HEK293 (cell line): ENCODE data around the gene ARFRP1.

Experiments used
- CTCF ChIA-PET: fragments of 350-600 bp; formaldehyde crosslinking; extraction: SDS; loops from one replicate; lab custom pipeline; 2021; ENCODE audit warnings: antibody characterized with exemption; lab: Yijun Ruan, JAX
- POLR2A ChIA-PET: fragments of 300-600 bp; formaldehyde crosslinking; extraction: SDS; loops from one replicate; lab custom pipeline; 2020; ENCODE audit warnings: antibody characterized with exemption, inconsistent platforms; lab: Yijun Ruan, JAX
- H3K27ac ChIP-seq: fragments of 200-500 bp; sonication (Bioruptor generic); 2 replicates; pipeline ENCODE4 v1.5.1; 2014; ENCODE audit warnings: low read depth, low read length, control low read depth, inconsistent platforms; ENCODE audit errors: extremely low read depth
- H3K36me3 ChIP-seq, 2 experiments: fragments of 200-500 bp in 1 of 2; sonication (Bioruptor generic) in 1 of 2; 1 replicate in 1 of 2; 2 replicates in 1 of 2; pipeline ENCODE4 v1.5.1; 2014 to 2017; ENCODE audit warnings: inconsistent platforms in 2 of 2, low read length in 2 of 2; ENCODE audit not compliant: control insufficient read depth in 2 of 2, insufficient read depth in 1 of 2
- H3K4me1 ChIP-seq: fragments of 200-500 bp; sonication (Bioruptor generic); 2 replicates; pipeline ENCODE4 v1.5.1; 2014; ENCODE audit warnings: mild to moderate bottlenecking, low read length, inconsistent platforms; ENCODE audit not compliant: control insufficient read depth, insufficient read depth
- H3K4me3 ChIP-seq: 2 replicates; pipeline ENCODE4 v1.5.1; 2011; ENCODE audit warnings: low read depth, mild to moderate bottlenecking, control low read depth, low read length, moderate library complexity
- H3K9me3 ChIP-seq: fragments of 200-500 bp; sonication (Bioruptor generic); 2 replicates; pipeline ENCODE4 v1.5.1; 2014; ENCODE audit warnings: low read depth, low read length, inconsistent platforms; ENCODE audit not compliant: control insufficient read depth, insufficient read depth
- KLF1 ChIP-seq: fragments of 450-650 bp; formaldehyde crosslinking; IDR thresholded peaks from 2 replicates; pipeline ENCODE4 v1.5.1; 2016; ENCODE audit warnings: missing biosample characterization, missing genetic modification characterization
- KLF17 ChIP-seq: fragments of 450-650 bp; formaldehyde crosslinking; IDR thresholded peaks from 2 replicates; pipeline ENCODE4 v1.5.1; 2016; ENCODE audit warnings: missing biosample characterization, missing genetic modification characterization
- PATZ1 ChIP-seq: fragments of 450-650 bp; formaldehyde crosslinking; IDR thresholded peaks from 2 replicates; pipeline ENCODE4 v1.5.1; 2016; ENCODE audit warnings: missing biosample characterization, missing genetic modification characterization
- PBX3 ChIP-seq: sonication (generic); formaldehyde crosslinking; IDR thresholded peaks from 2 replicates; pipeline ENCODE4 v1.8.1; 2022; ENCODE audit warnings: mild to moderate bottlenecking, moderate library complexity, missing genetic modification reagents
- PRDM1 ChIP-seq: fragments of 450-650 bp; formaldehyde crosslinking; IDR thresholded peaks from 2 replicates; pipeline ENCODE4; 2016; ENCODE audit warnings: missing biosample characterization, missing genetic modification characterization
- SP2 ChIP-seq: fragments of 450-650 bp; formaldehyde crosslinking; IDR thresholded peaks from 2 replicates; pipeline ENCODE4 v1.5.1; 2016; ENCODE audit warnings: missing biosample characterization, missing genetic modification characterization
- YY1 ChIP-seq: fragments of 450-650 bp; formaldehyde crosslinking; IDR thresholded peaks from 2 replicates; pipeline ENCODE4 v1.5.1; 2018; ENCODE audit warnings: missing biosample characterization, missing genetic modification characterization
- ZBTB11 ChIP-seq: fragments of 450-650 bp; formaldehyde crosslinking; conservative IDR thresholded peaks from 2 replicates; pipeline ENCODE4 v1.5.1; 2016; ENCODE audit warnings: low read depth, missing biosample characterization, missing genetic modification characterization
- ZBTB8A ChIP-seq: fragments of 450-650 bp; formaldehyde crosslinking; IDR thresholded peaks from 2 replicates; pipeline ENCODE4 v1.5.1; 2016; ENCODE audit warnings: missing biosample characterization, missing genetic modification characterization
- ZNF266 ChIP-seq: fragments of 450-650 bp; formaldehyde crosslinking; IDR thresholded peaks from 2 replicates; pipeline ENCODE4 v1.5.1; 2016; ENCODE audit warnings: missing biosample characterization, missing genetic modification characterization, low read depth
- ZNF274 ChIP-seq, 2 experiments: fragments of 200-500 bp in 1 of 2; fragments of 450-650 bp in 1 of 2; sonication (Bioruptor generic) in 1 of 2; formaldehyde crosslinking in 1 of 2; IDR thresholded peaks; 2 replicates each; pipeline versions ENCODE4 v1.5.1 to v1.6.1; 2014 to 2016; ENCODE audit warnings: borderline replicate concordance in 1 of 2, inconsistent platforms in 1 of 2, low read length in 1 of 2, missing biosample characterization in 1 of 2, missing genetic modification characterization in 1 of 2
- ZNF292 ChIP-seq: fragments of 450-650 bp; formaldehyde crosslinking; IDR thresholded peaks from 2 replicates; pipeline ENCODE4 v1.5.1; 2016; ENCODE audit warnings: low read depth, missing biosample characterization, missing genetic modification characterization, borderline replicate concordance
- ZNF398 ChIP-seq: fragments of 450-650 bp; formaldehyde crosslinking; IDR thresholded peaks from 2 replicates; pipeline ENCODE4 v1.5.1; 2017; ENCODE audit warnings: missing biosample characterization, missing genetic modification characterization
- ZNF549 ChIP-seq: fragments of 450-650 bp; IDR thresholded peaks from 2 replicates; pipeline ENCODE4 v1.5.1; 2018; ENCODE audit warnings: missing biosample characterization, missing genetic modification characterization, mild to moderate bottlenecking, inconsistent platforms, moderate library complexity
- ZNF571 ChIP-seq: fragments of 450-650 bp; formaldehyde crosslinking; IDR thresholded peaks from 2 replicates; pipeline ENCODE4 v1.5.0; 2017; ENCODE audit warnings: missing biosample characterization, missing genetic modification characterization
- ZNF670 ChIP-seq: fragments of 450-650 bp; formaldehyde crosslinking; IDR thresholded peaks from 2 replicates; pipeline ENCODE4 v1.5.1; 2016; ENCODE audit warnings: missing biosample characterization, missing genetic modification characterization, low read depth
- ZNF76 ChIP-seq: fragments of 450-650 bp; formaldehyde crosslinking; IDR thresholded peaks from 2 replicates; pipeline ENCODE4; 2016; ENCODE audit warnings: low read depth, missing biosample characterization, missing genetic modification characterization, borderline replicate concordance
- ZNF768 ChIP-seq: fragments of 450-650 bp; formaldehyde crosslinking; IDR thresholded peaks from 2 replicates; pipeline ENCODE4 v1.5.1; 2018; ENCODE audit warnings: missing biosample characterization, mild to moderate bottlenecking, missing genetic modification characterization
- ZNF777 ChIP-seq: fragments of 450-650 bp; formaldehyde crosslinking; IDR thresholded peaks from 2 replicates; pipeline ENCODE4 v1.5.1; 2017; ENCODE audit warnings: missing biosample characterization, missing genetic modification characterization, borderline replicate concordance
- ZNF791 ChIP-seq: fragments of 450-650 bp; formaldehyde crosslinking; IDR thresholded peaks from 2 replicates; pipeline ENCODE4 v1.5.1; 2016; ENCODE audit warnings: missing biosample characterization, missing genetic modification characterization
- ZNF837 ChIP-seq: fragments of 450-650 bp; formaldehyde crosslinking; IDR thresholded peaks from 2 replicates; pipeline ENCODE4 v1.5.1; 2016; ENCODE audit warnings: missing biosample characterization, missing genetic modification characterization
- ZSCAN16 ChIP-seq: fragments of 450-650 bp; formaldehyde crosslinking; IDR thresholded peaks from 2 replicates; pipeline ENCODE4 v1.5.1; 2016; ENCODE audit warnings: missing biosample characterization, missing genetic modification characterization
- ZSCAN5A ChIP-seq: fragments of 450-650 bp; formaldehyde crosslinking; IDR thresholded peaks from 2 replicates; pipeline ENCODE4 v1.5.1; 2016; ENCODE audit warnings: missing biosample characterization, missing genetic modification characterization
- ZXDB ChIP-seq: fragments of 450-650 bp; formaldehyde crosslinking; IDR thresholded peaks from 2 replicates; pipeline ENCODE4 v1.5.1; 2016; ENCODE audit warnings: missing biosample characterization, missing genetic modification characterization

Gene ARFRP1

GRCh38 chr20:63707558-63708300 is at the start of gene ARFRP1, which contains the start of gene ZGPAT:
ARFRP1 (minus strand) TSS chr20:63707976; CDS start chr20:63707091, 885 bp downstream.
ZGPAT (plus strand) TSS chr20:63708039; CDS start chr20:63708581, 542 bp downstream.
- Histone ChIP-seq H3K4me1 (0 out of 2 replicates have a peak, but pooled peaks cover 3% of the 10 kb centered on the region), H3K36me3 (peaks cover 31 to 74% of the 10 kb centered on the region in 2 experiments), H3K9me3 (no peaks in the 10 kb centered on the region), H3K27ac (peak within 1 kb of the TSS; percentile 71), H3K4me3 (peak within 1 kb of the TSS; percentile 81)
- ChIA-PET CTCF (interaction anchor here (0.6 to 1.4 kb wide), 4 partner anchors 70 to 214 kb away, joined by 3 to 4 read pairs (median 4); no protein-coding TSS in a partner anchor), POLR2A (interaction anchor here (0.6 to 3.3 kb wide), 17 partner anchors 9 to 273 kb away, joined by 3 to 16 read pairs (median 6); partner anchors contain the start of genes DNAJC5, LIME1, PRPF6 and RTEL1)
- 0 out of 2 replicates have a peak, but pooled peaks have one; percentile 55 for TF ChIP-seq ZNF837 (tag by site-specific recombination)
- no peak for TF ChIP-seq ZNF670 (tag by site-specific recombination)
- 0 out of 2 replicates have a peak, but pooled peaks have one; percentile 16 for TF ChIP-seq ZSCAN16 (tag by site-specific recombination)
- TF ChIP-seq YY1 (tag by site-specific recombination) = peak; percentile 46; the same call in 1 of the 2 replicates
- no peak for TF ChIP-seq ZNF274 (IDR thresholded peaks at IDR 0.05; ENCODE audit: low read length)
- TF ChIP-seq ZNF274 (tag by site-specific recombination; IDR thresholded peaks at IDR 0.05; ENCODE audit: borderline replicate concordance) = no peak
- TF ChIP-seq KLF17 (tag by site-specific recombination) = peak; percentile 70; the same call in 1 of the 2 replicates
- peak; percentile 74 for TF ChIP-seq ZBTB8A (tag by site-specific recombination)
- no peak for TF ChIP-seq PRDM1 (tag by site-specific recombination)
- TF ChIP-seq ZSCAN5A (tag by site-specific recombination) = 0 out of 2 replicates have a peak, but pooled peaks have one; percentile 22
- TF ChIP-seq PATZ1 (tag by site-specific recombination) = peak; percentile 40; the same call in 1 of the 2 replicates
- TF ChIP-seq ZBTB11 (tag by site-specific recombination) = peak; percentile 80
- peak; percentile 11; the same call in 1 of the 2 replicates for TF ChIP-seq KLF1 (tag by site-specific recombination)
- peak; percentile 40; the same call in 1 of the 2 replicates for TF ChIP-seq SP2 (tag by site-specific recombination)
- TF ChIP-seq ZNF266 = no peak
- TF ChIP-seq ZNF292 (tag by site-specific recombination) = no peak
- peak; percentile 32; the same call in 1 of the 2 replicates for TF ChIP-seq ZNF398
- peak; percentile 84 for TF ChIP-seq PBX3 (CRISPR knock-in tag)
- peak; percentile 64 for TF ChIP-seq ZXDB (tag by site-specific recombination)
- TF ChIP-seq ZNF76 (tag by site-specific recombination) = peak; percentile 99
- TF ChIP-seq ZNF571 (tag by site-specific recombination) = no peak
- TF ChIP-seq ZNF777 = no peak
- TF ChIP-seq ZNF768 (tag by site-specific recombination) = no peak
- peak; percentile 16; the same call in 1 of the 2 replicates for TF ChIP-seq ZNF791 (tag by site-specific recombination)
- TF ChIP-seq ZNF549 (tag by site-specific recombination) = no peak
